ENCODE measurements around the gene RHPN2. TPM values are rescaled to one million over a fixed set of nuclear protein-coding genes. Genes with fewer than 3 reads are reported as not detected.
A peak's percentile ranks its signal among the peaks of the same experiment; 100 is the strongest.
"Not testable (repeated sequence)": the region's sequence is repeated elsewhere in the genome, so short reads cannot be mapped to it uniquely, and the experiment has no call there.

The RHPN2 gene
- total RNA-seq, 2 experiments from 2014 or later = 5.1 to 5.7 TPM

GRCh38 chr19:33063753-33064457, 783 bp downstream of the RHPN2 start:
- Mint-ChIP-seq H3K4me3 (peak overlapping the region; percentile 67), H3K36me3 (ENCODE audit: low read depth) (no peaks in the 10 kb centered on the region), H3K27ac (no peak overlapping the region), H3K9me3 (ENCODE audit: low read depth) (no peaks in the 10 kb centered on the region), H3K27me3 (peaks cover 33% of the 10 kb centered on the region), H3K4me1 (peaks cover 3% of the 10 kb centered on the region)
- CTCF ChIA-PET = interaction anchor here (0.6 to 0.7 kb wide), 2 partner anchors 63 to 245 kb away, joined by 4 read pairs; no protein-coding TSS in a partner anchor
- intact Hi-C loops (cut with DNase I, micrococcal nuclease) = loop anchor here in 1 of 2 experiments (1.0 kb wide), 4 partner anchors 17 to 389 kb away; partner anchors contain the start of genes ANKRD27, FAAP24, GPATCH1 and RGS9BP
- POLR2A ChIA-PET = no interaction called here
- no peak for DNase-seq
- ATAC-seq = no peak

- peaks cover 3% of the 10 kb centered on the region for H3K4me1 Mint-ChIP-seq
Measured at GRCh38 chr19:33063356-33063752, 1.3 kb downstream of the RHPN2 start.

GRCh38 chr19:33062902-33063301, 1.8 kb downstream of the RHPN2 start:
- Mint-ChIP-seq H3K27ac (no peak overlapping the region), H3K9me3 (ENCODE audit: low read depth) (no peaks in the 10 kb centered on the region), H3K4me1 (peaks cover 3% of the 10 kb centered on the region), H3K4me3 (no peak overlapping the region), H3K27me3 (peaks cover 34% of the 10 kb centered on the region), H3K36me3 (ENCODE audit: low read depth) (no peaks in the 10 kb centered on the region)
- intact Hi-C loops (cut with DNase I, micrococcal nuclease) = no loop called here
- CTCF ChIA-PET = no interaction called here
- POLR2A ChIA-PET = no interaction called here
- DNase-seq = no peak
- ATAC-seq = no peak

More at GRCh38 chr19:33063356-33063752, 1.3 kb downstream of the RHPN2 start:
- POLR2A ChIA-PET = no interaction called here
- CTCF ChIA-PET = interaction anchor here (0.7 kb wide), 1 partner anchor 245 kb away, joined by 4 read pairs; no protein-coding TSS in a partner anchor
- no peaks in the 10 kb centered on the region for H3K9me3 Mint-ChIP-seq (ENCODE audit: low read depth)
- intact Hi-C loops (cut with DNase I, micrococcal nuclease) = no loop called here
- H3K27me3 Mint-ChIP-seq = peaks cover 33% of the 10 kb centered on the region
- no peaks in the 10 kb centered on the region for H3K36me3 Mint-ChIP-seq (ENCODE audit: low read depth)
- no peak overlapping the region for H3K27ac Mint-ChIP-seq
- H3K4me3 Mint-ChIP-seq = no peak overlapping the region
- ATAC-seq (no peak), DNase-seq (no peak)

GRCh38 chr19:33060586-33060985, 4.1 kb downstream of the RHPN2 start:
- CTCF ChIA-PET = no interaction called here
- H3K4me3 Mint-ChIP-seq = no peak overlapping the region
- H3K27ac Mint-ChIP-seq = no peak overlapping the region
- intact Hi-C loops (cut with DNase I, micrococcal nuclease) = no loop called here
- no peak for DNase-seq
- H3K4me1 Mint-ChIP-seq = peaks cover 3% of the 10 kb centered on the region
- POLR2A ChIA-PET = no interaction called here
- no peaks in the 10 kb centered on the region for H3K36me3 Mint-ChIP-seq (ENCODE audit: low read depth)
- H3K9me3 Mint-ChIP-seq (ENCODE audit: low read depth) = no peaks in the 10 kb centered on the region
- peaks cover 28% of the 10 kb centered on the region for H3K27me3 Mint-ChIP-seq
- ATAC-seq = no peak

- POLR2A ChIA-PET = no interaction called here
- H3K4me3 Mint-ChIP-seq = no peak overlapping the region
- CTCF ChIA-PET = no interaction called here
- H3K9me3 Mint-ChIP-seq (ENCODE audit: low read depth) = no peaks in the 10 kb centered on the region
- H3K27ac Mint-ChIP-seq = no peak overlapping the region
- peaks cover 10% of the 10 kb centered on the region for H3K27me3 Mint-ChIP-seq
- no peaks in the 10 kb centered on the region for H3K36me3 Mint-ChIP-seq (ENCODE audit: low read depth)
- DNase-seq (no peak), ATAC-seq (no peak)
- no peaks in the 10 kb centered on the region for H3K4me1 Mint-ChIP-seq
- intact Hi-C loops (cut with DNase I, micrococcal nuclease) = no loop called here
Measured at GRCh38 chr19:33055718-33056117, 9.0 kb downstream of the RHPN2 start.

GRCh38 chr19:33054623-33055022, 10.1 kb downstream of the RHPN2 start:
- ChIA-PET POLR2A (no interaction called here), CTCF (no interaction called here)
- no peaks in the 10 kb centered on the region for H3K36me3 Mint-ChIP-seq (ENCODE audit: low read depth)
- ATAC-seq (no peak), DNase-seq (no peak)
- H3K27me3 Mint-ChIP-seq = peaks cover 5% of the 10 kb centered on the region
- no peaks in the 10 kb centered on the region for H3K9me3 Mint-ChIP-seq (ENCODE audit: low read depth)
- no peak overlapping the region for H3K27ac Mint-ChIP-seq
- intact Hi-C loops (cut with DNase I, micrococcal nuclease) = no loop called here
- H3K4me1 Mint-ChIP-seq = no peaks in the 10 kb centered on the region
- H3K4me3 Mint-ChIP-seq = no peak overlapping the region

- Mint-ChIP-seq H3K27ac (no peak overlapping the region), H3K4me1 (no peaks in the 10 kb centered on the region), H3K27me3 (no peaks in the 10 kb centered on the region), H3K36me3 (ENCODE audit: low read depth) (no peaks in the 10 kb centered on the region), H3K4me3 (no peak overlapping the region), H3K9me3 (ENCODE audit: low read depth) (no peaks in the 10 kb centered on the region)
- intact Hi-C loops (cut with DNase I, micrococcal nuclease) = no loop called here
- DNase-seq = no peak
- CTCF ChIA-PET = interaction anchor here (0.7 kb wide), 1 partner anchor 377 kb away, joined by 3 read pairs; no protein-coding TSS in a partner anchor
- POLR2A ChIA-PET = no interaction called here
- no peak for ATAC-seq
Measured at GRCh38 chr19:33052352-33052972, 12.2 kb downstream of the RHPN2 start.

- ATAC-seq = no peak
Measured at GRCh38 chr19:33050110-33050509, 14.6 kb downstream of the RHPN2 start.

GRCh38 chr19:33048806-33049676, 15.6 kb downstream of the RHPN2 start:
- POLR2A ChIA-PET = no interaction called here
- CTCF ChIA-PET = interaction anchor here (0.6 to 0.8 kb wide), 2 partner anchors 9 to 341 kb away, joined by 5 to 6 read pairs; no protein-coding TSS in a partner anchor
- Mint-ChIP-seq H3K4me3 (no peak overlapping the region), H3K27me3 (no peaks in the 10 kb centered on the region), H3K4me1 (no peaks in the 10 kb centered on the region), H3K9me3 (ENCODE audit: low read depth) (no peaks in the 10 kb centered on the region), H3K36me3 (ENCODE audit: low read depth) (no peaks in the 10 kb centered on the region), H3K27ac (no peak overlapping the region)
- DNase-seq = no peak
- intact Hi-C loops (cut with DNase I, micrococcal nuclease) = no loop called here
- ATAC-seq = no peak

More at GRCh38 chr19:33050110-33050509, 14.6 kb downstream of the RHPN2 start:
- Mint-ChIP-seq H3K27me3 (no peaks in the 10 kb centered on the region), H3K36me3 (ENCODE audit: low read depth) (no peaks in the 10 kb centered on the region), H3K27ac (no peak overlapping the region), H3K4me3 (no peak overlapping the region), H3K9me3 (ENCODE audit: low read depth) (no peaks in the 10 kb centered on the region), H3K4me1 (no peaks in the 10 kb centered on the region)
- intact Hi-C loops (cut with DNase I, micrococcal nuclease) = no loop called here
- POLR2A ChIA-PET = no interaction called here
- CTCF ChIA-PET = no interaction called here
- DNase-seq = no peak

- no peaks in the 10 kb centered on the region for H3K27me3 Mint-ChIP-seq
- ChIA-PET CTCF (interaction anchor here (0.6 to 1.4 kb wide), 2 partner anchors 71 to 321 kb away, joined by 3 to 4 read pairs; no protein-coding TSS in a partner anchor), POLR2A (no interaction called here)
- no peak overlapping the region for H3K4me3 Mint-ChIP-seq
- no peaks in the 10 kb centered on the region for H3K4me1 Mint-ChIP-seq
- H3K27ac Mint-ChIP-seq = no peak overlapping the region
- no peaks in the 10 kb centered on the region for H3K36me3 Mint-ChIP-seq (ENCODE audit: low read depth)
- intact Hi-C loops (cut with DNase I, micrococcal nuclease) = no loop called here
- ATAC-seq (no peak), DNase-seq (no peak)
- H3K9me3 Mint-ChIP-seq (ENCODE audit: low read depth) = no peaks in the 10 kb centered on the region
Measured at GRCh38 chr19:33047422-33047821, 17.3 kb downstream of the RHPN2 start.

GRCh38 chr19:33041828-33042160, 22.9 kb downstream of the RHPN2 start:
- H3K27me3 Mint-ChIP-seq; DNase-seq; H3K4me1 Mint-ChIP-seq; H3K4me3 Mint-ChIP-seq; H3K9me3 Mint-ChIP-seq (ENCODE audit: low read depth); H3K27ac Mint-ChIP-seq; CTCF ChIA-PET; H3K36me3 Mint-ChIP-seq (ENCODE audit: low read depth); intact Hi-C loops (cut with DNase I, micrococcal nuclease); ATAC-seq: not testable (repeated sequence)
- POLR2A ChIA-PET = interaction anchor here (0.5 kb wide), 1 partner anchor 341 kb away, joined by 4 read pairs; no protein-coding TSS in a partner anchor
